Measurements from ENCODE around the gene NUDT6.

- TF ChIP-seq EZH2phosphoT487 (IDR thresholded peaks at IDR 0.05; ENCODE audit: borderline replicate concordance) = no peak
- TF ChIP-seq, protein P1, sequence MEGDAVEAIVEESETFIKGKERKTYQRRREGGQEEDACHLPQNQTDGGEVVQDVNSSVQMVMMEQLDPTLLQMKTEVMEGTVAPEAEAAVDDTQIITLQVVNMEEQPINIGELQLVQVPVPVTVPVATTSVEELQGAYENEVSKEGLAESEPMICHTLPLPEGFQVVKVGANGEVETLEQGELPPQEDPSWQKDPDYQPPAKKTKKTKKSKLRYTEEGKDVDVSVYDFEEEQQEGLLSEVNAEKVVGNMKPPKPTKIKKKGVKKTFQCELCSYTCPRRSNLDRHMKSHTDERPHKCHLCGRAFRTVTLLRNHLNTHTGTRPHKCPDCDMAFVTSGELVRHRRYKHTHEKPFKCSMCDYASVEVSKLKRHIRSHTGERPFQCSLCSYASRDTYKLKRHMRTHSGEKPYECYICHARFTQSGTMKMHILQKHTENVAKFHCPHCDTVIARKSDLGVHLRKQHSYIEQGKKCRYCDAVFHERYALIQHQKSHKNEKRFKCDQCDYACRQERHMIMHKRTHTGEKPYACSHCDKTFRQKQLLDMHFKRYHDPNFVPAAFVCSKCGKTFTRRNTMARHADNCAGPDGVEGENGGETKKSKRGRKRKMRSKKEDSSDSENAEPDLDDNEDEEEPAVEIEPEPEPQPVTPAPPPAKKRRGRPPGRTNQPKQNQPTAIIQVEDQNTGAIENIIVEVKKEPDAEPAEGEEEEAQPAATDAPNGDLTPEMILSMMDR (conservative IDR thresholded peaks at IDR 0.05; ENCODE audit: low read length) = no peak
Measured at GRCh38 chr4:122873821-122874593, 48.4 kb downstream of the NUDT6 start.

All from Loucy (cell line).